Lung microvascular endothelial cell (primary cell): ENCODE results near the gene OPRM1. TPM values are rescaled to one million over a fixed set of nuclear protein-coding genes. Genes with fewer than 3 reads are reported as not detected.
"Not testable (repeated sequence)": the region's sequence is repeated elsewhere in the genome, so short reads cannot be mapped to it uniquely, and the experiment has no call there.

ENCODE experiments used
- DNase-seq, 2 donors: peaks; one replicate each; pipeline versions ENCODE4 v3.0.0 to v3.0.0-alpha.2; 2010; ENCODE audit warnings: low read depth in 2 of 2
- total RNA-seq: library from RNA; depleted of rRNA; stranded (reverse); fragments of >200 nt; gene quantifications from 2 replicates; pipeline ENCODE4 v1.2.1, GENCODE V29; 2014

OPRM1 gene
- total RNA-seq: not detected in 2 replicates

DNA sequence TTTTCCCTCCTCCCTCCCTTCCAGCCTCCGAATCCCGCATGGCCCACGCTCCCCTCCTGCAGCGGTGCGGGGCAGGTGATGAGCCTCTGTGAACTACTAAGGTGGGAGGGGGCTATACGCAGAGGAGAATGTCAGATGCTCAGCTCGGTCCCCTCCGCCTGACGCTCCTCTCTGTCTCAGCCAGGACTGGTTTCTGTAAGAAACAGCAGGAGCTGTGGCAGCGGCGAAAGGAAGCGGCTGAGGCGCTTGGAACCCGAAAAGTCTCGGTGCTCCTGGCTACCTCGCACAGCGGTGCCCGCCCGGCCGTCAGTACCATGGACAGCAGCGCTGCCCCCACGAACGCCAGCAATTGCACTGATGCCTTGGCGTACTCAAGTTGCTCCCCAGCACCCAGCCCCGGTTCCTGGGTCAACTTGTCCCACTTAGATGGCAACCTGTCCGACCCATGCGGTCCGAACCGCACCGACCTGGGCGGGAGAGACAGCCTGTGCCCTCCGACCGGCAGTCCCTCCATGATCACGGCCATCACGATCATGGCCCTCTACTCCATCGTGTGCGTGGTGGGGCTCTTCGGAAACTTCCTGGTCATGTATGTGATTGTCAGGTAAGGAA, at the start of gene OPRM1:
Gene OPRM1 (plus strand): TSS at position 10 of the 612 bp plus-strand sequence. CDS start 305 bp downstream, at position 315.
- DNase-seq: peak; percentile 11 to 31

- no peak for DNase-seq
These were observed 49.1 kb upstream of the OPRM1 start for GRCh38 chr6:153989989-153990388.

GRCh38 chr6:153994004-153994403, 45.0 kb upstream of the OPRM1 start:
- no peak for DNase-seq

DNA sequence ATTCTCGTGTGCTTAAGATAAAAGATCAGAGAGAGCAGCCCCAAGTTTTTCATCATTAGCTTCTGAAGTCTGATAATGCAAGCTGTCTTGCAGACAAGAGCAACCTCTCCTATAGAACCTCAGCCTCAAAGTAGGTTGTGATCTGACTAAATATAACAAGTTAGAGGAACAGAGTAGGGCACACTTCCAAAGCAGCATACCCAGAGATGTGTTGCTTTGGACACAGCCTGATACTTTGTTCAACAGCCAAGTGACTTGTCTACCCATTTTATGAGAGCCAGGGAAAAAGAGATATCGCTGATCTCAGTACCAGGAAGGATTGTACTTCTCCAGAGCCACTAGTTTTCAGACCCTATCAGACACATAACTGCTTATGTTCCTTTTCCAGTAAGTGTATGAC, 44.2 kb upstream of the OPRM1 start:
- DNase-seq: no peak

DNA sequence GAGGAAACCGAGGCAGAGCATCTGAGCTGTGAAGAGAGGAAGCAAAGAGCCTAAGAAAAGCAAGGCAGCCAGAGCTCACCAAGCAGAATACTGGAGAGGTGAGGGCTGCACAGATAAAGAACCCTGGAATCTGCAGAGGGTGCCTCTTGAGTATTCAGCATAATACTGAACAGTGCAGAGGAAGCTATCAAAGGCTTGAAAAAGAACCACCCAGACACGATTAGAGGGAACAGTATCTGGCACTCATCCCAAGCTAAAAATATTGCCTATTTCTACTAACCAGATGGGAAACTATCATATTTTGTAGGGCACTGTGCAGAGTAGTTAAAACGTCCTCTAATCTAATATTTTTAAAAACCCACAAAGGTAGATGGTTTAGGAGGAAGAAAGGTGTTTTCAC, 41.8 kb upstream of the OPRM1 start:
- no peak for DNase-seq

GRCh38 chr6:154001494-154002285, 37.4 kb upstream of the OPRM1 start:
- no peak for DNase-seq

- DNase-seq: no peak
These were observed 36.1 kb upstream of the OPRM1 start for GRCh38 chr6:154002894-154003293.

GRCh38 chr6:154010371-154010770, 28.7 kb upstream of the OPRM1 start:
- DNase-seq: no peak

- no peak for DNase-seq
These were observed 26.2 kb upstream of the OPRM1 start for GRCh38 chr6:154012852-154013251.

DNA sequence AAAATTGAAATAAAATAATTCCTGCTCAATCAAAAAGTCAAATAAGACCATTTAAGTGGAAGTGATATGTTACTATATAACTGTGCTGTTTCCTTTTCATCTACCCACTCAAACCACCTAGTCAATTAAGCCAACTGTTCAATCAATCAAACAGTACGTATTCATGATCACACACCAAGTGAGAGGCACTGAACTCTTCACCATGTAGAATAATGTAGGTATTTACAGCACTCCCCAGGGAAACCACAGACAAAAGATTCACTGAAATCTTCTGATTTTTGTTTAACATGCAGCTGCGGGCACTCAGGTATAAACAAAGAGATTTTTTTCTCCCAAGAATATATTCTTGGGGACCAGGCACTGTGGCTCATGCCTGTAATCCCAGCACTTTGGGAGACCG, 21.3 kb upstream of the OPRM1 start:
- DNase-seq: no peak

- DNase-seq: no peak
These were observed 8.4 kb upstream of the OPRM1 start for GRCh38 chr6:154030646-154031045.

- no peak for DNase-seq
These were observed 2.0 kb downstream of the OPRM1 start for GRCh38 chr6:154041001-154041400.

GRCh38 chr6:154053141-154053540, 14.1 kb downstream of the OPRM1 start:
- DNase-seq: no peak

- DNase-seq: no peak
These were observed 17.5 kb downstream of the OPRM1 start for GRCh38 chr6:154056536-154056935.

- DNase-seq: no peak
These were observed 18.1 kb downstream of the OPRM1 start for GRCh38 chr6:154057098-154057497.

DNA sequence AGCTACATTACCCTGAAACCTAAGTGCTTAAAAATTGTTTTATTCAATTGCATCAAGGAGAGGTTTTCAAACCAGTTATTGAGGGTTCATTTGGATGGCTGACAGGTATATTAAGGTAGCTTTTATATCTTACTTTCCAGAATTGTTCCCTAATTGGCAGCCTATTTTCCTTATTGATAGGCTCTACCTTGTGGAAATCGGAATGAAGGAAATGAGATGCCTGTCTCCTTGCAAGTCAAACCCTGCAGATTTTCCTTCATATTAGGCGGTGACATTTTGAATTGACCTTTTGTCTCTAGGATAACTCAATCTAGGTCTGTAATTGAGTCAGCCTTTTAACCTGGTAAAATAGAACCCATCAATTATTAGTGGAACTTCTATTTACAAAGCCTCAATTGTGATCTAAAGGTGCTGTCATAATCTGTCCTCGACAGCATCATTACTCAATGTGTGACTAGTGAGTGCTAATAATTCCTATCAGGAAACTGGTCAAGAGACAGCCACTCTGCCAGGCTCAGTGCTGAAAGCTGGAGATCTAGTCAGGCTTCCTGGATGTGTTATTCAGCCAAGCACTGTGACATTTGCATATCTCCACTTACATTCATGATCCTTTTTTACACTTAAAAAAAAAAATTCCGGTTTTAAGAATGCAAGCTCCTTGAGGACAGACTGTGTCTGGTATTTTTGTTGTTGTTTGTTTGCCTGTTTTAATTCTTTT, 20.1 kb downstream of the OPRM1 start:
- no peak for DNase-seq

DNA sequence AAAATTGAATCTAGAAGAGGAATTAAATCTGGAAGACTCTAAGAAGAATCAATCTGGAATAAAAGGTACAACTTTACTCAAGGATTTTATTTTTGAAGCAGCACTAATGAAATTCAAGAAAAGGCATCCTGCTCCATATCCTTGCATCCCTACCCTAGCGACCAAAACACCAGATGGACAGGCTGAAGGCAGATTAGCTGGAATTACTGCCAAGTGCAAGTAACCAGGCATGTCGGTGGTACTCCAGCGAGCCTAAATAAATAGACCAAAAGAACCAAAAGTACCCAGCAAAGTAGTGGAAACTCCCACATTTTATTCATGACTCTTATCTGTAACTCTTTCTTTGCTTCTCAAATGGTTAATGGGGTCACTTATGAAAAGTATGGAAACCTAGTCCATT, 21.0 kb downstream of the OPRM1 start:
- no peak for DNase-seq

- DNase-seq: no peak
These were observed 31.0 kb downstream of the OPRM1 start for GRCh38 chr6:154070041-154070440.

GRCh38 chr6:154070657-154071056, 31.6 kb downstream of the OPRM1 start:
- no peak for DNase-seq

DNA sequence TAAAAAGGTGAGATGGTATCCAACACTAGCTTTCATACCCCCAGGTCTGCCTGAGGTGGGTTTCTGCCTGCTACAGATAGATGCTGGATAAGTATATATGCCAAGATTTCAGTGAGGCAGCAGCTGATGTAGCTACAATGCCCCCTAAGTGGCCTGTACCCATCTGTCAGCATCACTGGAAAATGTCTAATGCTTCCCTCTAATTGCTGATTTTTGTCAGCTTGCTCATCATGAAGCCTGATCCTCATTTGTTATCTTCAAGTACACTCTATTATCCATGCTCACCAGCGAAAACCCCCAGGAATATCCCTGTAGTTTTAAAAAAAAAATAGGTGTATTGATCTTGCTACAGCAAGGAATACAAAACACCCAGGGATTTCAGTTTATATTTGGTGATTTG, 32.2 kb downstream of the OPRM1 start:
- DNase-seq: no peak

- DNase-seq: no peak
These were observed 32.7 kb downstream of the OPRM1 start for GRCh38 chr6:154071711-154072110.

DNA sequence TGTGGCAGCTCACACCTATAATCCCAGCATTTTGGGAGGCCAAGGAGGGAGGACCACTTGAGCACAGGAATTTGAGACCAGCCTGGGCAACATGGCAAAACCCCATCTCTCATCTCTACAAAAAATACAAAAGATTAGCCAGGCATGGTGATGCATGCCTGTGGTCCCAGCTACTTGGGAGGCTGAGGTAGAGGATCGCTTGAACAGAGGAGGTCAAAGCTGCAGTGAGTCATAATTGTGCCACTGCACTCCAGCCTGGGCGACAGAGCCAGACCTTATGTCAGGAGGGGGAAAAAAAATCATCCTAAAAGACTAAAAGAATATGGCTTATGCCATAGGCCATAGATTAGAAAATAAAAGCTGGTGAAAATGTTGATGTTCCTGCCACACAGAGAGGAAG, 39.6 kb downstream of the OPRM1 start:
- DNase-seq: not testable (repeated sequence)
